Measurements from ENCODE around the gene LMAN1L.

LMAN1L gene

DNA sequence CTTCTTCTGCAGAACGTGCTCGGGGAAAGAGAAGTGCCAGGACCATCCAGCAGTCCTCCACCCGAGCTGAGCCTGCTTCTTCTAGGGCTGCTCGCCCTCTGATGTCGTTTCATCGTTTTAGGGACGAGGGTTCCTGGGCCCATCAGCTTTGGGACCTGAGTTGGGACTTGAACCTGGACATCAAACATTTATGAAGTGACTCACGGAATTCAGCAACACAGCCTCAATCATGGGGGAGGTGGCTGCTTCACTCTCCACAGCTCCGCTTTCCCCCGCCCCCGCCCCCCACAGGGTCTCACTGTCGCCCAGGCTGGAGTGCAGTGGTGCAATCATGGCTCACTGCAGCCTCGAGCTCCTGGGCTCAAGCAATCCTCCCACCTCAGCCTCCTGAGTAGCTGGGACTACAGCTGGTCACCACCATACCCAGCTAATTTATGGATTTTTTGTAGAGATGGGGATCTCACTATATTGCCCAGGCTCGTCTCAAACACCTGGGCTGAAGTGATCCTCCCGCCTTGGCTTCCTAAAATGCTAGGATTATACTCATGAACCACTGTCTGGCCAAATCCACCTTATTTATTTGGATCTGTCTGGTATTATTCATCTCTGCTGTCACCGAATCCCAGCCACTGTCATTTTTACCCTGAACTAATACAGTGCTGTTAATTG lies 61.3 kb downstream of the LMAN1L start:
- DNase-seq (ENCODE audit: low spot score): no peak
- in situ Hi-C loops (cut with MboI; ENCODE audit: low sequenced_read_pairs, unreplicated experiment): no loop called here
- TF ChIP-seq, protein P1, sequence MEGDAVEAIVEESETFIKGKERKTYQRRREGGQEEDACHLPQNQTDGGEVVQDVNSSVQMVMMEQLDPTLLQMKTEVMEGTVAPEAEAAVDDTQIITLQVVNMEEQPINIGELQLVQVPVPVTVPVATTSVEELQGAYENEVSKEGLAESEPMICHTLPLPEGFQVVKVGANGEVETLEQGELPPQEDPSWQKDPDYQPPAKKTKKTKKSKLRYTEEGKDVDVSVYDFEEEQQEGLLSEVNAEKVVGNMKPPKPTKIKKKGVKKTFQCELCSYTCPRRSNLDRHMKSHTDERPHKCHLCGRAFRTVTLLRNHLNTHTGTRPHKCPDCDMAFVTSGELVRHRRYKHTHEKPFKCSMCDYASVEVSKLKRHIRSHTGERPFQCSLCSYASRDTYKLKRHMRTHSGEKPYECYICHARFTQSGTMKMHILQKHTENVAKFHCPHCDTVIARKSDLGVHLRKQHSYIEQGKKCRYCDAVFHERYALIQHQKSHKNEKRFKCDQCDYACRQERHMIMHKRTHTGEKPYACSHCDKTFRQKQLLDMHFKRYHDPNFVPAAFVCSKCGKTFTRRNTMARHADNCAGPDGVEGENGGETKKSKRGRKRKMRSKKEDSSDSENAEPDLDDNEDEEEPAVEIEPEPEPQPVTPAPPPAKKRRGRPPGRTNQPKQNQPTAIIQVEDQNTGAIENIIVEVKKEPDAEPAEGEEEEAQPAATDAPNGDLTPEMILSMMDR (IDR thresholded peaks at IDR 0.05; ENCODE audit: borderline replicate concordance, control extremely low read depth, extremely low read depth, insufficient read depth, missing control alignments): no peak

Measured in GM13976 (cell line).